GM23338 (cell line): ENCODE measurements around the gene NEMP1. TPM values are rescaled to one million over a fixed set of nuclear protein-coding genes. Genes with fewer than 3 reads are reported as not detected.

Experiments used
- ATAC-seq: fragments of 200-7000 bp; cut with Tn5 transposase; 3 replicates; pipeline ENCODE4 v1.9.1; 2020
- DNase-seq: peaks from one replicate; pipeline ENCODE4 v3.0.0-alpha.2; 2015; ENCODE audit warnings: low spot score
- H2AFZ ChIP-seq: fragments of 200-600 bp; sonication (generic); 2 replicates; pipeline ENCODE4 v1.8.0; 2016; ENCODE audit warnings: antibody characterized with exemption, mild to moderate bottlenecking, moderate library complexity
- H3F3A ChIP-seq: fragments of 200-600 bp; sonication (generic); replicated peaks from 2 replicates; pipeline ENCODE4 v1.8.0; 2017; ENCODE audit warnings: antibody characterized with exemption, mixed run types, low read depth
- H3K27ac ChIP-seq: fragments of 200-600 bp; sonication (generic); 2 replicates; pipeline ENCODE4 v1.6.1; 2016; ENCODE audit warnings: low read depth
- H3K27me3 ChIP-seq: fragments of 200-600 bp; sonication (generic); 2 replicates; pipeline ENCODE4 v1.8.0; 2016; ENCODE audit warnings: mild to moderate bottlenecking, mixed run types, moderate library complexity; ENCODE audit not compliant: insufficient read depth
- H3K36me3 ChIP-seq: fragments of 200-600 bp; sonication (generic); 2 replicates; pipeline ENCODE4 v1.8.0; 2016; ENCODE audit warnings: mild to moderate bottlenecking; ENCODE audit not compliant: insufficient read depth
- H3K4me1 ChIP-seq: fragments of 200-600 bp; sonication (generic); 2 replicates; pipeline ENCODE4 v1.8.0; 2016; ENCODE audit warnings: mild to moderate bottlenecking, moderate library complexity; ENCODE audit not compliant: insufficient read depth
- H3K4me2 ChIP-seq: fragments of 200-600 bp; sonication (generic); 2 replicates; pipeline ENCODE4 v1.7.1; 2017; ENCODE audit warnings: mixed run types
- H3K4me3 ChIP-seq: fragments of 200-600 bp; sonication (generic); 2 replicates; pipeline ENCODE4 v1.6.1; 2016; ENCODE audit warnings: mixed run types
- H3K79me2 ChIP-seq: fragments of 200-600 bp; sonication (generic); replicated peaks from 2 replicates; pipeline ENCODE4 v1.8.0; 2017; ENCODE audit warnings: mild to moderate bottlenecking; ENCODE audit not compliant: insufficient read depth
- H3K9me2 ChIP-seq: fragments of 200-600 bp; sonication (generic); 2 replicates; pipeline ENCODE4 v1.8.0; 2017; ENCODE audit not compliant: insufficient read depth
- H4K20me1 ChIP-seq: fragments of 200-600 bp; sonication (generic); replicated peaks from 2 replicates; pipeline ENCODE4 v1.8.0; 2017; ENCODE audit warnings: mild to moderate bottlenecking; ENCODE audit not compliant: insufficient read depth
- H3K27ac Mint-ChIP-seq: 2 replicates; pipeline ENCODE4 v1.8.0; 2020; ENCODE audit warnings: inconsistent platforms, mild to moderate bottlenecking, moderate library complexity, mixed read lengths
- H3K27me3 Mint-ChIP-seq: 3 replicates; pipeline ENCODE4 v1.8.0; 2022; ENCODE audit warnings: low read depth, mild to moderate bottlenecking, moderate library complexity, mixed read lengths, inconsistent platforms; ENCODE audit not compliant: insufficient read depth, poor library complexity
- H3K36me3 Mint-ChIP-seq: 3 replicates; pipeline ENCODE4 v1.8.0; 2021; ENCODE audit warnings: low read depth, mild to moderate bottlenecking, inconsistent platforms, moderate library complexity, mixed read lengths
- H3K4me1 Mint-ChIP-seq: 3 replicates; pipeline ENCODE4 v1.8.0; 2020; ENCODE audit warnings: mild to moderate bottlenecking, inconsistent platforms, mixed read lengths
- H3K4me3 Mint-ChIP-seq: 3 replicates; pipeline ENCODE4 v1.8.0; 2021; ENCODE audit warnings: moderate library complexity, mild to moderate bottlenecking, inconsistent platforms, mixed read lengths
- H3K9me3 Mint-ChIP-seq: 3 replicates; pipeline ENCODE4 v1.8.0; 2020; ENCODE audit warnings: moderate library complexity, mild to moderate bottlenecking, inconsistent platforms, mixed read lengths
- EZH2 ChIP-seq: fragments of 200-600 bp; sonication (generic); IDR thresholded peaks from one replicate; pipeline ENCODE4 v1.8.0; 2017; ENCODE audit warnings: antibody characterized with exemption, mild to moderate bottlenecking, low read depth; ENCODE audit not compliant: unreplicated experiment
- EZH2phosphoT487 ChIP-seq: fragments of 200-600 bp; sonication (generic); IDR thresholded peaks from one replicate; pipeline ENCODE4 v1.8.1; 2018; ENCODE audit warnings: antibody characterized with exemption; ENCODE audit not compliant: unreplicated experiment
- NANOG ChIP-seq: IDR thresholded peaks from 2 replicates; pipeline ENCODE4 v1.6.1; 2016; ENCODE audit warnings: antibody characterized with exemption, borderline replicate concordance
- POLR2AphosphoS5 ChIP-seq: IDR thresholded peaks from 2 replicates; pipeline ENCODE4 v1.6.1; 2016; ENCODE audit warnings: antibody characterized with exemption, low read depth
- STAT1 ChIP-seq: IDR thresholded peaks from one replicate; pipeline ENCODE4 v1.6.1; 2016; ENCODE audit warnings: antibody characterized with exemption; ENCODE audit not compliant: unreplicated experiment
- ZNF114 ChIP-seq: fragments of 250-450 bp; sonication (Bioruptor Pico); IDR thresholded peaks from 2 replicates; pipeline ENCODE4 v1.5.0; 2020; ENCODE audit warnings: mild to moderate bottlenecking, moderate library complexity
- polyA plus RNA-seq: library from polyadenylated mRNA; unstranded; fragments of >200 nt; fragmentation: Nextera tagmentation; extraction: Ambion mirVana; gene quantifications from 2 replicates; pipeline ENCODE4 v1.2.1, GENCODE V29; 2016
- total RNA-seq: library from RNA; depleted of rRNA; stranded (reverse); fragments of >200 nt; shearing (Covaris generic); gene quantifications from 2 replicates; pipeline ENCODE4 v1.2.3, GENCODE V29; 2014
- TF ChIP-seq, protein P1 (sequence below): fragments of 250-450 bp; sonication (Bioruptor Pico); IDR thresholded peaks from 2 replicates; pipeline ENCODE4 v1.5.0; 2020; ENCODE audit warnings: mild to moderate bottlenecking, moderate library complexity
- TF ChIP-seq, protein P2 (sequence below): IDR thresholded peaks from one replicate; pipeline ENCODE4 v1.6.1; 2018; ENCODE audit warnings: antibody characterized with exemption; ENCODE audit not compliant: unreplicated experiment
- TF ChIP-seq, protein P3 (sequence below), 2 experiments: fragments of 200-600 bp in 1 of 2; sonication (generic) in 1 of 2; conservative IDR thresholded peaks; 2 replicates each; pipeline versions ENCODE4 v1.5.1 to v1.6.1; 2016 to 2017; ENCODE audit warnings: antibody characterized with exemption in 2 of 2, low read depth in 2 of 2, mild to moderate bottlenecking in 2 of 2, moderate library complexity in 1 of 2

The NEMP1 gene
- total and polyA plus RNA-seq, 2 experiments from 2014 or later: 11.9 to 35.0 TPM

DNA sequence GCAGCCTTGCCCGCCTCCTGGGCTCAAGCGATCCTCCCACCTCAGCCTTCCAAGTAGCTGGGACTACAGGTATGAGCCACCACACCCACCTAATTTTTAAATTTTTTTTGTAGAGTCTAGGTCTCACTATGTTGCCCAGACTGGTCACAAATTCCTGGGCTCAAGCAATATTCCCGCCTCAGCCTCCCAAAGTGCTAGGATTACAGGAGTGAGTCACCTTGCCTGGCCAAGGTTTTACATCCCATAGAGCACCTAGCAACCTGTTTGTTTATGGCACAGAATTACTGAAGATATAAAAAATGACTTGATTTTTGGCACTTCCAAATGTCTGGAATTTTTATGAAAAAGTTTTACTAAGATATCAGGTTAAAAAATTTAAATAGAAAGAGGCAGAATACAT is 45.2 kb downstream of the NEMP1 start (continued):
- TF ChIP-seq, protein P1, sequence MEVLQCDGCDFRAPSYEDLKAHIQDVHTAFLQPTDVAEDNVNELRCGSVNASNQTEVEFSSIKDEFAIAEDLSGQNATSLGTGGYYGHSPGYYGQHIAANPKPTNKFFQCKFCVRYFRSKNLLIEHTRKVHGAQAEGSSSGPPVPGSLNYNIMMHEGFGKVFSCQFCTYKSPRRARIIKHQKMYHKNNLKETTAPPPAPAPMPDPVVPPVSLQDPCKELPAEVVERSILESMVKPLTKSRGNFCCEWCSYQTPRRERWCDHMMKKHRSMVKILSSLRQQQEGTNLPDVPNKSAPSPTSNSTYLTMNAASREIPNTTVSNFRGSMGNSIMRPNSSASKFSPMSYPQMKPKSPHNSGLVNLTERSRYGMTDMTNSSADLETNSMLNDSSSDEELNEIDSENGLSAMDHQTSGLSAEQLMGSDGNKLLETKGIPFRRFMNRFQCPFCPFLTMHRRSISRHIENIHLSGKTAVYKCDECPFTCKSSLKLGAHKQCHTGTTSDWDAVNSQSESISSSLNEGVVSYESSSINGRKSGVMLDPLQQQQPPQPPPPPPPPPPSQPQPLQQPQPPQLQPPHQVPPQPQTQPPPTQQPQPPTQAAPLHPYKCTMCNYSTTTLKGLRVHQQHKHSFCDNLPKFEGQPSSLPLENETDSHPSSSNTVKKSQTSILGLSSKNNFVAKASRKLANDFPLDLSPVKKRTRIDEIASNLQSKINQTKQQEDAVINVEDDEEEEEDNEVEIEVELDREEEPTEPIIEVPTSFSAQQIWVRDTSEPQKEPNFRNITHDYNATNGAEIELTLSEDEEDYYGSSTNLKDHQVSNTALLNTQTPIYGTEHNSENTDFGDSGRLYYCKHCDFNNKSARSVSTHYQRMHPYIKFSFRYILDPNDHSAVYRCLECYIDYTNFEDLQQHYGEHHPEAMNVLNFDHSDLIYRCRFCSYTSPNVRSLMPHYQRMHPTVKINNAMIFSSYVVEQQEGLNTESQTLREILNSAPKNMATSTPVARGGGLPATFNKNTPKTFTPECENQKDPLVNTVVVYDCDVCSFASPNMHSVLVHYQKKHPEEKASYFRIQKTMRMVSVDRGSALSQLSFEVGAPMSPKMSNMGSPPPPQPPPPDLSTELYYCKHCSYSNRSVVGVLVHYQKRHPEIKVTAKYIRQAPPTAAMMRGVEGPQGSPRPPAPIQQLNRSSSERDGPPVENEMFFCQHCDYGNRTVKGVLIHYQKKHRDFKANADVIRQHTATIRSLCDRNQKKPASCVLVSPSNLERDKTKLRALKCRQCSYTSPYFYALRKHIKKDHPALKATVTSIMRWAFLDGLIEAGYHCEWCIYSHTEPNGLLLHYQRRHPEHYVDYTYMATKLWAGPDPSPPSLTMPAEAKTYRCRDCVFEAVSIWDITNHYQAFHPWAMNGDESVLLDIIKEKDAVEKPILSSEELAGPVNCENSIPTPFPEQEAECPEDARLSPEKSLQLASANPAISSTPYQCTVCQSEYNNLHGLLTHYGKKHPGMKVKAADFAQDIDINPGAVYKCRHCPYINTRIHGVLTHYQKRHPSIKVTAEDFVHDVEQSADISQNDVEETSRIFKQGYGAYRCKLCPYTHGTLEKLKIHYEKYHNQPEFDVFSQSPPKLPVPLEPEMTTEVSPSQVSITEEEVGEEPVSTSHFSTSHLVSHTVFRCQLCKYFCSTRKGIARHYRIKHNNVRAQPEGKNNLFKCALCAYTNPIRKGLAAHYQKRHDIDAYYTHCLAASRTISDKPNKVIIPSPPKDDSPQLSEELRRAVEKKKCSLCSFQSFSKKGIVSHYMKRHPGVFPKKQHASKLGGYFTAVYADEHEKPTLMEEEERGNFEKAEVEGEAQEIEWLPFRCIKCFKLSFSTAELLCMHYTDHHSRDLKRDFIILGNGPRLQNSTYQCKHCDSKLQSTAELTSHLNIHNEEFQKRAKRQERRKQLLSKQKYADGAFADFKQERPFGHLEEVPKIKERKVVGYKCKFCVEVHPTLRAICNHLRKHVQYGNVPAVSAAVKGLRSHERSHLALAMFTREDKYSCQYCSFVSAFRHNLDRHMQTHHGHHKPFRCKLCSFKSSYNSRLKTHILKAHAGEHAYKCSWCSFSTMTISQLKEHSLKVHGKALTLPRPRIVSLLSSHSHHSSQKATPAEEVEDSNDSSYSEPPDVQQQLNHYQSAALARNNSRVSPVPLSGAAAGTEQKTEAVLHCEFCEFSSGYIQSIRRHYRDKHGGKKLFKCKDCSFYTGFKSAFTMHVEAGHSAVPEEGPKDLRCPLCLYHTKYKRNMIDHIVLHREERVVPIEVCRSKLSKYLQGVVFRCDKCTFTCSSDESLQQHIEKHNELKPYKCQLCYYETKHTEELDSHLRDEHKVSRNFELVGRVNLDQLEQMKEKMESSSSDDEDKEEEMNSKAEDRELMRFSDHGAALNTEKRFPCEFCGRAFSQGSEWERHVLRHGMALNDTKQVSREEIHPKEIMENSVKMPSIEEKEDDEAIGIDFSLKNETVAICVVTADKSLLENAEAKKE (CRISPR knock-in tag): no peak
- no peak for TF ChIP-seq ZNF114
- TF ChIP-seq, protein P2, sequence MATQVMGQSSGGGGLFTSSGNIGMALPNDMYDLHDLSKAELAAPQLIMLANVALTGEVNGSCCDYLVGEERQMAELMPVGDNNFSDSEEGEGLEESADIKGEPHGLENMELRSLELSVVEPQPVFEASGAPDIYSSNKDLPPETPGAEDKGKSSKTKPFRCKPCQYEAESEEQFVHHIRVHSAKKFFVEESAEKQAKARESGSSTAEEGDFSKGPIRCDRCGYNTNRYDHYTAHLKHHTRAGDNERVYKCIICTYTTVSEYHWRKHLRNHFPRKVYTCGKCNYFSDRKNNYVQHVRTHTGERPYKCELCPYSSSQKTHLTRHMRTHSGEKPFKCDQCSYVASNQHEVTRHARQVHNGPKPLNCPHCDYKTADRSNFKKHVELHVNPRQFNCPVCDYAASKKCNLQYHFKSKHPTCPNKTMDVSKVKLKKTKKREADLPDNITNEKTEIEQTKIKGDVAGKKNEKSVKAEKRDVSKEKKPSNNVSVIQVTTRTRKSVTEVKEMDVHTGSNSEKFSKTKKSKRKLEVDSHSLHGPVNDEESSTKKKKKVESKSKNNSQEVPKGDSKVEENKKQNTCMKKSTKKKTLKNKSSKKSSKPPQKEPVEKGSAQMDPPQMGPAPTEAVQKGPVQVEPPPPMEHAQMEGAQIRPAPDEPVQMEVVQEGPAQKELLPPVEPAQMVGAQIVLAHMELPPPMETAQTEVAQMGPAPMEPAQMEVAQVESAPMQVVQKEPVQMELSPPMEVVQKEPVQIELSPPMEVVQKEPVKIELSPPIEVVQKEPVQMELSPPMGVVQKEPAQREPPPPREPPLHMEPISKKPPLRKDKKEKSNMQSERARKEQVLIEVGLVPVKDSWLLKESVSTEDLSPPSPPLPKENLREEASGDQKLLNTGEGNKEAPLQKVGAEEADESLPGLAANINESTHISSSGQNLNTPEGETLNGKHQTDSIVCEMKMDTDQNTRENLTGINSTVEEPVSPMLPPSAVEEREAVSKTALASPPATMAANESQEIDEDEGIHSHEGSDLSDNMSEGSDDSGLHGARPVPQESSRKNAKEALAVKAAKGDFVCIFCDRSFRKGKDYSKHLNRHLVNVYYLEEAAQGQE: no peak
- no peak for TF ChIP-seq POLR2AphosphoS5
- no peak for TF ChIP-seq EZH2phosphoT487

DNA sequence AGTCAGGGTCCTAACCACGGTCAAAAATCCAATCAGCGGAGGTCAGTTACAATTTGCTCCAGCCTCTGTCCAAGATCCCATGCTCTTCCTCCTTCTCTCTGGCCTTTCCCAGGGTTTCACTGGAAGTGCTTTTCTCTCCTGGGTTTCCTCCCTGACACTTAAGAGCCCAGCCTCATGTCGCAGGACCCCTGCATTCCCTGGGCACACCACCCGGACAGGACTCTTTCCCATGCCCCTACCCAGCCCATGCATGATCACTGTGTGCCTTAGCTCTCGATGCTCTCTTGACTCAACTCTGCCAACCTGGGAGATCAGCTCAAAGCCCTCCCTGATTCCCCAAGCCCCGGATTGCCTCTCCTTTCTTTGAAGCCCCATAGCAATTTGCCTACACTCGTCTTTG is 46.8 kb downstream of the NEMP1 start:
- Mint-ChIP-seq H3K27ac (no peak overlapping the region; the same call in 1 of the 2 replicates), H3K27me3 (peaks cover 12% of the 10 kb centered on the region), H3K4me3 (no peak overlapping the region), H3K4me1 (peaks cover 22% of the 10 kb centered on the region), H3K36me3 (no peaks in the 10 kb centered on the region; the same call in 2 of the 3 replicates), H3K9me3 (no peaks in the 10 kb centered on the region)
- H2AFZ ChIP-seq: peak overlapping the region; percentile 95
- no peak for TF ChIP-seq EZH2
- TF ChIP-seq ZNF114: no peak
- TF ChIP-seq STAT1: no peak
- TF ChIP-seq NANOG: no peak
- TF ChIP-seq, protein P3, sequence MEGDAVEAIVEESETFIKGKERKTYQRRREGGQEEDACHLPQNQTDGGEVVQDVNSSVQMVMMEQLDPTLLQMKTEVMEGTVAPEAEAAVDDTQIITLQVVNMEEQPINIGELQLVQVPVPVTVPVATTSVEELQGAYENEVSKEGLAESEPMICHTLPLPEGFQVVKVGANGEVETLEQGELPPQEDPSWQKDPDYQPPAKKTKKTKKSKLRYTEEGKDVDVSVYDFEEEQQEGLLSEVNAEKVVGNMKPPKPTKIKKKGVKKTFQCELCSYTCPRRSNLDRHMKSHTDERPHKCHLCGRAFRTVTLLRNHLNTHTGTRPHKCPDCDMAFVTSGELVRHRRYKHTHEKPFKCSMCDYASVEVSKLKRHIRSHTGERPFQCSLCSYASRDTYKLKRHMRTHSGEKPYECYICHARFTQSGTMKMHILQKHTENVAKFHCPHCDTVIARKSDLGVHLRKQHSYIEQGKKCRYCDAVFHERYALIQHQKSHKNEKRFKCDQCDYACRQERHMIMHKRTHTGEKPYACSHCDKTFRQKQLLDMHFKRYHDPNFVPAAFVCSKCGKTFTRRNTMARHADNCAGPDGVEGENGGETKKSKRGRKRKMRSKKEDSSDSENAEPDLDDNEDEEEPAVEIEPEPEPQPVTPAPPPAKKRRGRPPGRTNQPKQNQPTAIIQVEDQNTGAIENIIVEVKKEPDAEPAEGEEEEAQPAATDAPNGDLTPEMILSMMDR (conservative IDR thresholded peaks at IDR 0.05; ENCODE audit: low read depth in 2 of 2): no peak
- H3K27me3 ChIP-seq: no peaks in the 10 kb centered on the region
- no peak for DNase-seq
- no peaks in the 10 kb centered on the region for H4K20me1 ChIP-seq
- no peaks in the 10 kb centered on the region for H3K36me3 ChIP-seq
- no peak overlapping the region for H3K27ac ChIP-seq
- ATAC-seq: no peak
- H3K4me2 ChIP-seq: no peak overlapping the region
- H3K4me1 ChIP-seq: peaks cover 9% of the 10 kb centered on the region; the same call in 1 of the 2 replicates
- H3K9me2 ChIP-seq: no peaks in the 10 kb centered on the region
- no peaks in the 10 kb centered on the region for H3F3A ChIP-seq
- no peaks in the 10 kb centered on the region for H3K79me2 ChIP-seq
- H3K4me3 ChIP-seq: no peak overlapping the region
